Activated CD8-positive, alpha-beta memory T cell treated with anti-CD3 and anti-CD28 coated beads, Interleukin-2, amount 50 U/mL, for 1 hour (primary cell): ENCODE measurements around the gene XIRP1.
"Not testable (repeated sequence)": the region's sequence is repeated elsewhere in the genome, so short reads cannot be mapped to it uniquely, and the experiment has no call there.

Experiments used
- DNase-seq: peaks from one replicate; pipeline ENCODE4 v3.0.0-alpha.2; 2020; ENCODE audit errors: extremely low read depth

The XIRP1 gene

GRCh38 chr3:39186692-39187151, 5.7 kb downstream of the XIRP1 start:
- DNase-seq: no peak

GRCh38 chr3:39185959-39186691, 6.3 kb downstream of the XIRP1 start:
- DNase-seq: no peak

- no peak for DNase-seq
Observed at GRCh38 chr3:39185326-39185958, 7.0 kb downstream of the XIRP1 start.

GRCh38 chr3:39184968-39185285, 7.5 kb downstream of the XIRP1 start:
- DNase-seq: no peak

GRCh38 chr3:39184081-39184967, 8.1 kb downstream of the XIRP1 start:
- DNase-seq: no peak

- DNase-seq: no peak
Observed at GRCh38 chr3:39183211-39184080, 8.9 kb downstream of the XIRP1 start.

- no peak for DNase-seq
Observed at GRCh38 chr3:39181408-39182335, 10.7 kb downstream of the XIRP1 start.

- DNase-seq: peak; percentile 79
Observed at GRCh38 chr3:39180546-39181346, 11.6 kb downstream of the XIRP1 start.

- no peak for DNase-seq
Observed at GRCh38 chr3:39180183-39180545, 12.2 kb downstream of the XIRP1 start.

- DNase-seq: no peak
Observed at GRCh38 chr3:39178553-39178952, 13.8 kb downstream of the XIRP1 start.

- DNase-seq: peak; percentile 42
Observed at GRCh38 chr3:39177708-39178332, 14.6 kb downstream of the XIRP1 start.

GRCh38 chr3:39176025-39176714, 16.2 kb downstream of the XIRP1 start:
- DNase-seq: no peak

- no peak for DNase-seq
Observed at GRCh38 chr3:39173318-39174125, 18.9 kb downstream of the XIRP1 start.

GRCh38 chr3:39171860-39172259, 20.5 kb downstream of the XIRP1 start:
- DNase-seq: no peak

GRCh38 chr3:39170877-39171276, 21.5 kb downstream of the XIRP1 start:
- not testable (repeated sequence) for DNase-seq

GRCh38 chr3:39170461-39170860, 21.9 kb downstream of the XIRP1 start:
- no peak for DNase-seq

GRCh38 chr3:39169712-39170111, 22.7 kb downstream of the XIRP1 start:
- no peak for DNase-seq
